Measurements from ENCODE around the gene CMTM7. TPM values are rescaled to one million over a fixed set of nuclear protein-coding genes. Genes with fewer than 3 reads are reported as not detected.

The CMTM7 gene
- total RNA-seq, 2 experiments from 2014 or later = 31.5 to 35.2 TPM

- ChIA-PET POLR2A (no interaction called here), CTCF (interaction anchor here (0.6 to 0.7 kb wide), 2 partner anchors 29 to 283 kb away, joined by 3 to 5 read pairs; no protein-coding TSS in a partner anchor)
- no peaks in the 10 kb centered on the region for H3K27me3 Mint-ChIP-seq
- intact Hi-C loops (cut with DNase I, micrococcal nuclease) = no loop called here
- no peak overlapping the region for H3K4me3 ChIP-seq (ENCODE audit: low read length)
- no peak overlapping the region for H3K4me3 Mint-ChIP-seq
- H3K27ac Mint-ChIP-seq = no peak overlapping the region
- H3K9me3 Mint-ChIP-seq = no peaks in the 10 kb centered on the region
- no peaks in the 10 kb centered on the region for H3K27me3 ChIP-seq (ENCODE audit: control insufficient read depth in 1 of 2, insufficient read depth in 2 of 2, low read length in 2 of 2)
- TF ChIP-seq, protein P1, sequence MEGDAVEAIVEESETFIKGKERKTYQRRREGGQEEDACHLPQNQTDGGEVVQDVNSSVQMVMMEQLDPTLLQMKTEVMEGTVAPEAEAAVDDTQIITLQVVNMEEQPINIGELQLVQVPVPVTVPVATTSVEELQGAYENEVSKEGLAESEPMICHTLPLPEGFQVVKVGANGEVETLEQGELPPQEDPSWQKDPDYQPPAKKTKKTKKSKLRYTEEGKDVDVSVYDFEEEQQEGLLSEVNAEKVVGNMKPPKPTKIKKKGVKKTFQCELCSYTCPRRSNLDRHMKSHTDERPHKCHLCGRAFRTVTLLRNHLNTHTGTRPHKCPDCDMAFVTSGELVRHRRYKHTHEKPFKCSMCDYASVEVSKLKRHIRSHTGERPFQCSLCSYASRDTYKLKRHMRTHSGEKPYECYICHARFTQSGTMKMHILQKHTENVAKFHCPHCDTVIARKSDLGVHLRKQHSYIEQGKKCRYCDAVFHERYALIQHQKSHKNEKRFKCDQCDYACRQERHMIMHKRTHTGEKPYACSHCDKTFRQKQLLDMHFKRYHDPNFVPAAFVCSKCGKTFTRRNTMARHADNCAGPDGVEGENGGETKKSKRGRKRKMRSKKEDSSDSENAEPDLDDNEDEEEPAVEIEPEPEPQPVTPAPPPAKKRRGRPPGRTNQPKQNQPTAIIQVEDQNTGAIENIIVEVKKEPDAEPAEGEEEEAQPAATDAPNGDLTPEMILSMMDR (IDR thresholded peaks at IDR 0.05) = no peak
- ATAC-seq (ENCODE audit: poor library complexity) = no peak
- H3K9me3 ChIP-seq (ENCODE audit: control insufficient read depth in 1 of 2, insufficient read depth in 1 of 2, low read length in 2 of 2) = no peaks in the 10 kb centered on the region
- peaks cover 31% of the 10 kb centered on the region for H3K4me1 ChIP-seq (ENCODE audit: insufficient read depth, low read length)
- no peak for DNase-seq
- H3K36me3 ChIP-seq (ENCODE audit: insufficient read depth, low read length) = no peaks in the 10 kb centered on the region
- peaks cover 62% of the 10 kb centered on the region for H3K4me1 Mint-ChIP-seq (ENCODE audit: low read depth)
- peaks cover 48% of the 10 kb centered on the region for H3K36me3 Mint-ChIP-seq (ENCODE audit: low read depth)
- no peak overlapping the region for H3K27ac ChIP-seq (ENCODE audit: low read depth in 1 of 2, low read length in 2 of 2)
Observed at GRCh38 chr3:32498992-32499391, 107.3 kb downstream of the CMTM7 start.

GRCh38 chr3:32499585-32499984 lies 107.9 kb downstream of the CMTM7 start:
- H3K9me3 Mint-ChIP-seq = no peaks in the 10 kb centered on the region
- peaks cover 48% of the 10 kb centered on the region for H3K36me3 Mint-ChIP-seq (ENCODE audit: low read depth)
- intact Hi-C loops (cut with DNase I, micrococcal nuclease) = no loop called here
- Histone ChIP-seq H3K27me3 (ENCODE audit: control insufficient read depth in 1 of 2, insufficient read depth in 2 of 2, low read length in 2 of 2) (no peaks in the 10 kb centered on the region), H3K4me3 (ENCODE audit: low read length) (no peak overlapping the region), H3K36me3 (ENCODE audit: insufficient read depth, low read length) (no peaks in the 10 kb centered on the region), H3K9me3 (ENCODE audit: control insufficient read depth in 1 of 2, insufficient read depth in 1 of 2, low read length in 2 of 2) (no peaks in the 10 kb centered on the region), H3K27ac (ENCODE audit: low read depth in 1 of 2, low read length in 2 of 2) (no peak overlapping the region), H3K4me1 (ENCODE audit: insufficient read depth, low read length) (peaks cover 28% of the 10 kb centered on the region)
- TF ChIP-seq, protein P1 (IDR thresholded peaks at IDR 0.05) = no peak
- peak overlapping the region; percentile 51 for H3K27ac Mint-ChIP-seq
- no peak for ATAC-seq (ENCODE audit: poor library complexity)
- H3K27me3 Mint-ChIP-seq = no peaks in the 10 kb centered on the region
- DNase-seq = no peak
- H3K4me1 Mint-ChIP-seq (ENCODE audit: low read depth) = peaks cover 62% of the 10 kb centered on the region
- peak overlapping the region; percentile 60 for H3K4me3 Mint-ChIP-seq
- POLR2A ChIA-PET = no interaction called here
- CTCF ChIA-PET = interaction anchor here (0.6 kb wide), 1 partner anchor 30 kb away, joined by 3 read pairs; no protein-coding TSS in a partner anchor

DNA sequence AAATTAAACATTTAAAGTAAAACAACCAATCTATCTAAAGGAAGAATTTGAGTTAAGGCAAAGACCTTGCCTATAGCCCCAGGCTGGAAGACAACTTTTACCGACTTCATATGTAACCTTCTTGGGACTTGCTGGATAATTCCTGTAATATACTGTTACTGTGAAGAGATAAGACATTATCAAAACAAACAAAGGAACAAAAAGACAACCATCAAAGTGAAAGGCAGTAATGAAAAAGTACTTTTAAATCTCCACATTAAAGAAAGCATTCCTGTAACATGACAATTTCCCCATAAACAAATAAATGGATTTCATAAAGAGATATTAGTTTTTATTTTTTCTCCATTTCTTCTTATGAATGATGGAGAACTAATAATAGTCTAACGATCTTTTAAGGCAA lies 108.6 kb downstream of the CMTM7 start:
- no peak overlapping the region for H3K27ac ChIP-seq (ENCODE audit: low read depth in 1 of 2, low read length in 2 of 2)
- no peak overlapping the region for H3K4me3 ChIP-seq (ENCODE audit: low read length)
- H3K27me3 ChIP-seq (ENCODE audit: control insufficient read depth in 1 of 2, insufficient read depth in 2 of 2, low read length in 2 of 2) = no peaks in the 10 kb centered on the region
- POLR2A ChIA-PET = no interaction called here
- no peaks in the 10 kb centered on the region for H3K9me3 ChIP-seq (ENCODE audit: control insufficient read depth in 1 of 2, insufficient read depth in 1 of 2, low read length in 2 of 2)
- no peaks in the 10 kb centered on the region for H3K36me3 ChIP-seq (ENCODE audit: insufficient read depth, low read length)
- H3K27me3 Mint-ChIP-seq = no peaks in the 10 kb centered on the region
- intact Hi-C loops (cut with DNase I, micrococcal nuclease) = loop anchor here in 1 of 2 experiments (5.0 to 10.0 kb wide), 4 partner anchors 38 to 575 kb away; no protein-coding TSS in a partner anchor
- no peak for DNase-seq
- H3K27ac Mint-ChIP-seq = peak overlapping the region; percentile 51
- no peaks in the 10 kb centered on the region for H3K9me3 Mint-ChIP-seq
- H3K4me3 Mint-ChIP-seq = peak overlapping the region; percentile 92
- peaks cover 48% of the 10 kb centered on the region for H3K36me3 Mint-ChIP-seq (ENCODE audit: low read depth)
- CTCF ChIA-PET = no interaction called here
- peaks cover 28% of the 10 kb centered on the region for H3K4me1 ChIP-seq (ENCODE audit: insufficient read depth, low read length)
- H3K4me1 Mint-ChIP-seq (ENCODE audit: low read depth) = peaks cover 61% of the 10 kb centered on the region
- TF ChIP-seq, protein P1 (IDR thresholded peaks at IDR 0.05) = no peak
- ATAC-seq (ENCODE audit: poor library complexity) = no peak

Measured in CD4-positive, alpha-beta T cell (primary cell).